AG10803 (cell line): Measurements from ENCODE around the gene PITRM1.

ENCODE experiments used
- DNase-seq: peaks from one replicate; pipeline ENCODE4 v3.0.0; 2010; ENCODE audit warnings: low read depth
- H3K4me3 ChIP-seq: 2 replicates; pipeline ENCODE4 v1.5.1; 2011; ENCODE audit warnings: mild to moderate bottlenecking, low read length, control low read depth
- CTCF ChIP-seq: conservative IDR thresholded peaks from 2 replicates; pipeline ENCODE4 v1.5.1; 2011; ENCODE audit warnings: mild to moderate bottlenecking, low read length, control low read depth, inconsistent platforms

Gene PITRM1

GRCh38 chr10:3128379-3129130 is 44.0 kb downstream of the PITRM1 start:
- H3K4me3 ChIP-seq: no peak overlapping the region
- no peak for DNase-seq
- no peak for TF ChIP-seq CTCF

DNA sequence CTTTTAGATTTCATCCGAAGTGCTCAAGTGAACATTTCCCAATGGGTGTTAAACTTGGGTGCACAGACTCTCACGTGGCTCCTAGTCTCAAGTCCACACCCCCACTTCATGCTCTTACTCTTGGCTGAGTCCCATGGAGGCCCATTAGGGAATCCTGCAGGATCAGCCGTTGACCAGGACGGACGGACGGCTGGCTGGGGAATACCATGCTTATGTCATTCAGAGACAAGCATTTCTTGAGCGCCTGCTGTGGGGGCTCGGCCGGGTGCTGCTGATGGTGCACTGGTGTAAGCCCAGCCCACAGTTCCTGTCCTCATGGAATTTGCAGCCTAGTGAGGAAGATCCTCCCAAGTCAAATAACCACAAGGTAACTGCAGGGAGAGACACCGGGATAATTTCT is 44.7 kb downstream of the PITRM1 start:
- no peak for TF ChIP-seq CTCF
- no peak for DNase-seq
- H3K4me3 ChIP-seq: no peak overlapping the region

DNA sequence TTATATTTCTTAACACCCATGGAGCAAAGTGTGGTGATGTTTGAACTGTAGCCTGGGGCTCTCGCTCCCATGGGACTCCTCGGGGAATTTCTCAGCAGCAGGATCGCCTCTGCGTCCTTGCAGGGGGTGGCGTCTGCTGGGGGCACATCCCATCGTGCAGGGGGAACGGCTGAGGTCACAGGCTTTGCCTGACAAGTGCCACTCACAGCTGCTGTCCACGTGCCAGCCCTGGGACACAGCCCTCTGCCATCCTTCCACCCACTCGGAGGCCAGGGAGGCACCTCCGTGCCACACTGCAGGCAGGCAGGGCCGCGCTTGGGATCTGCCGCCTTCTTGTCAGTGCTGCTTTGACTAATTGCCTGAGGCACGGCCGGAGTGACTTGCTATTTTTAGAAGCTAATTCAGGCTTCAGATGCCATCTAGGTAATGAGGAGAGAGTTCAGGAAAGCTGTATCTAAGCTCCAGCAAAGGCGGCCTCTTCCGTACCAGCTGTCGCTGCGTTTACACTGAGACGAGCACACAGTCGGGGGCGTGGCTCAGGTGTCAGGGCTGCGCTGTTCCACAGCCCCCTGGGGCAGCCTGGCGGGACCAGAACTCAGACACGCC is 45.7 kb downstream of the PITRM1 start:
- no peak for TF ChIP-seq CTCF
- no peak overlapping the region for H3K4me3 ChIP-seq
- no peak for DNase-seq

DNA sequence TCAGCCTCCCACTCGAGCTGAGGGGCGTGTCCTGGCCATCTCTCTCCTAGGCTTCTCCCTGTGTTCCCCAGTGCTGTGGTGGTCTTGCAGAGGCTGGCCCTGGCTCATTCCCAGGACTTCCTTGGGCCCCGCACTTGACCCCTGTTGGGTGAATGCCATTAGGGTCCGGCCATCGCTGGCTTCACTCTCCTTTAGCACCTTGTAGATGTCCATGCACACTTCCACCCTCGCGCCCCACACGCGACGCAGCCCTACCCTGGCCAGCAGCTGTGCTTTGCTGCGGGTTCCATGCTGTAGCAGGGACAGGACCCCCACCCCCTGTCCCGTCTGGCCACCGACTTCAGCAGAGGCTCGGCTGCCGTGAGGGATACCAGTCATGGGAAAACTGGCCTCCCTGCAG is 46.3 kb downstream of the PITRM1 start:
- no peak for TF ChIP-seq CTCF
- H3K4me3 ChIP-seq: no peak overlapping the region
- no peak for DNase-seq

DNA sequence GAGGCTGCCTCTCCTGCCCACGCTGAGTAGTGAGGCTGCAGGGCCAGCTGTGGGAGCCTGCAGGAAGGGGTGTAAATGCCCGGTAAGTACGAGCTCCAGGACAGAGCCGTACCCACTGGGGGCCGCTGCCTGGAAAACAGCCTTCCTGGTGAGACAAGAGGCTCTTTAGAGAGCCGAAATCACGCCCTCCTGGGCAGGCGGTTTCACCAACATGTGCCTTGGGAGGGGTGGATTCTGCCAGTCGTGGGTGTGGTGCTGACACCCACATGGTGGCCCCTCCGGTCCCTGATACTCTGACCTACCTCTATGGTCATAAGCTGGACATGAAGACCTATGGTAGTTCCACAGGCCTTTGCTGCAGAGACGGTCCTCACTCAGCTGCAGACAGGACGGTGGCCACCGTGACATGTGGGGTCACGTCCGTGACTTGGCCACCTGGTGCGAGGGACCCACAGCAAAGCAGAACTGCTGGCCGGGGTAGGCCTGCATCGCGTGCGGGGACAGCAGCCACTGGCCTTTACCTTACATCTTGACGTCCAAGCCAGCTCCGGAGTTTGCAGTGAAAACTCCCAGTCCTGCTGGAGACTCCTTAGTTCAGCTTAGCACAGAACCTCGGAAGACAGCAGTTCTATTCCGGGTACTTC is 46.9 kb downstream of the PITRM1 start:
- TF ChIP-seq CTCF: no peak
- H3K4me3 ChIP-seq: no peak overlapping the region
- DNase-seq: no peak

- DNase-seq: no peak
- TF ChIP-seq CTCF: no peak
Measured at GRCh38 chr10:3124412-3125175, 48.0 kb downstream of the PITRM1 start.

More at GRCh38 chr10:3124412-3125175, 48.0 kb downstream of the PITRM1 start:
- no peak overlapping the region for H3K4me3 ChIP-seq
